Neural progenitor cell (in vitro differentiated cells): ENCODE results near the gene ADGRD1.
"Not testable (repeated sequence)": the region's sequence is repeated elsewhere in the genome, so short reads cannot be mapped to it uniquely, and the experiment has no call there.

Experiments used
- CTCF ChIP-seq: fragments of 200-600 bp; sonication (generic); IDR thresholded peaks from 2 replicates; pipeline ENCODE4 v1.5.1; 2017; ENCODE audit warnings: antibody characterized with exemption, mild to moderate bottlenecking
- EZH2 ChIP-seq: fragments of 200-600 bp; sonication (generic); IDR thresholded peaks from 2 replicates; pipeline ENCODE4 v1.6.1; 2017; ENCODE audit warnings: antibody characterized with exemption, mild to moderate bottlenecking, moderate library complexity
- EZH2phosphoT487 ChIP-seq: fragments of 200-600 bp; sonication (generic); IDR thresholded peaks from 2 replicates; pipeline ENCODE4 v1.6.1; 2017; ENCODE audit warnings: antibody characterized with exemption

- TF ChIP-seq CTCF, EZH2, EZH2phosphoT487: not testable (repeated sequence)
Measured at GRCh38 chr12:130937546-130937945, 16.2 kb upstream of the ADGRD1 start.
